Immature natural killer cell (primary cell): Measurements from ENCODE around the gene UGDH. TPM values are rescaled to one million over a fixed set of nuclear protein-coding genes. Genes with fewer than 3 reads are reported as not detected.
"Not testable (repeated sequence)": the region's sequence is repeated elsewhere in the genome, so short reads cannot be mapped to it uniquely, and the experiment has no call there.

Experiments used
- DNase-seq, 3 donors: peaks; one replicate each; pipeline ENCODE4 v3.0.0; 2022; ENCODE audit warnings: mixed read lengths in 1 of 3
- H3K27ac Mint-ChIP-seq, 6 donors: one replicate each; pipeline ENCODE4 v1.8.0; 2020; ENCODE audit warnings: mixed read lengths in 6 of 6, mild to moderate bottlenecking in 5 of 6, inconsistent platforms in 4 of 6, moderate library complexity in 3 of 6
- H3K27me3 Mint-ChIP-seq, 3 donors: one replicate each; pipeline ENCODE4 v1.8.0; 2020 to 2021; ENCODE audit warnings: low read depth in 3 of 3, mild to moderate bottlenecking in 3 of 3, mixed read lengths in 3 of 3, moderate library complexity in 3 of 3, inconsistent platforms in 1 of 3
- H3K36me3 Mint-ChIP-seq, 3 donors: one replicate each; pipeline ENCODE4 v1.8.0; 2020; ENCODE audit warnings: mixed read lengths in 3 of 3, inconsistent platforms in 2 of 3, mild to moderate bottlenecking in 2 of 3
- H3K4me1 Mint-ChIP-seq, 2 donors: one replicate each; pipeline ENCODE4 v1.8.0; 2020; ENCODE audit warnings: inconsistent platforms in 2 of 2, mild to moderate bottlenecking in 2 of 2, mixed read lengths in 2 of 2, moderate library complexity in 1 of 2
- H3K4me3 Mint-ChIP-seq, 5 donors: one replicate each; pipeline ENCODE4 v1.8.0; 2020; ENCODE audit warnings: mild to moderate bottlenecking in 5 of 5, mixed read lengths in 5 of 5, inconsistent platforms in 3 of 5, moderate library complexity in 3 of 5
- H3K9me3 Mint-ChIP-seq, 6 donors: one replicate each; pipeline ENCODE4 v1.8.0; 2020; ENCODE audit warnings: mild to moderate bottlenecking in 6 of 6, mixed read lengths in 6 of 6, inconsistent platforms in 4 of 6, moderate library complexity in 3 of 6
- polyA plus RNA-seq, 3 donors: library from polyadenylated mRNA; unstranded; fragments of 300-500 nt; fragmentation: Illumina TruSeq; gene quantifications; one replicate each; pipeline ENCODE4 v1.2.3, GENCODE V29; 2021

Gene UGDH
- polyA plus RNA-seq, 3 donors from 2014 or later = 29.4 to 48.0 (median 40.0) TPM

DNA sequence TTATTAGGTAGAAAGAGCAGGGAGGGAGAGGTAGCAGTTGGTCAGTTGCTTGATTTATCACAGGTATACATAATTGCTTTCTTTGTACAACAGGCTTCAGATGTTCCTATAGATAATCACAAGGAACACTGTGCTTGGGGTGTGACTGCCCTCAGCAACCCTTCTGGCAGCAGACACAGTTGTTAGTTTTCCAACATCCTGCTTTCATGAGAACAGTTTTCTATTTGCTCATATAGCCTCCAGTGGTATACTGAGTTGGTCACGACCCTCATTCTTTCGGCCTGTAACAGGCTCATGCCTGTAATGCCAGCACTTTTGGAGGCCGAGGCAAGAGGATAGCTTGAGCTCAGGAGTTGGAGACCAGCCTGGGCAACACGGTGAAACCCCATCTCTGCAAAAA is 16.8 kb upstream of the UGDH start:
- not testable (repeated sequence) for H3K36me3 Mint-ChIP-seq, H3K27ac Mint-ChIP-seq, DNase-seq, H3K4me1 Mint-ChIP-seq, H3K9me3 Mint-ChIP-seq, H3K27me3 Mint-ChIP-seq, H3K4me3 Mint-ChIP-seq

DNA sequence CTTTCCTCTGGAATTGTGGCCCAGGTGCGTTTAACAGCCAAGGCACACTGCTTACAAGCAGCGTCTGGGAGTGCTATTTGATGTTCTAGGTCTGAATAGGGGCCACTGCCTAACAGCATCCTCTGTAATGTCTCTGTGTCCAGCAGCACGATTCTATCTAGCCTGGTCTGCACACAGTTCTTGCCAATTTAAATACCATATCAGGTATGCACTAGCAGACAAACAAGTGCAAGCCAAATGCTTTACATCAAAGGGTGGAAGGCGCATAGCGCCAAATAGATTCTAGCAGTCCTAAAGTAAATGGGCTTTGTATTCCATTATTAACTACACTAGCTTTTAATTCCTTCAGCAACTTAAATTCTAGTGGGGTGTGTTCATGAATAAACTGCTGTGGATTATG is 15.8 kb upstream of the UGDH start:
- DNase-seq = no peak
- Mint-ChIP-seq H3K27me3 (peaks cover 0 to 1% (median 0%) of the 10 kb centered on the region in 3 donors), H3K4me3 (no peak overlapping the region), H3K9me3 (no peaks in the 10 kb centered on the region), H3K4me1 (no peaks in the 10 kb centered on the region), H3K36me3 (peaks cover 0 to 7% (median 3%) of the 10 kb centered on the region in 3 donors), H3K27ac (no peak overlapping the region)

DNA sequence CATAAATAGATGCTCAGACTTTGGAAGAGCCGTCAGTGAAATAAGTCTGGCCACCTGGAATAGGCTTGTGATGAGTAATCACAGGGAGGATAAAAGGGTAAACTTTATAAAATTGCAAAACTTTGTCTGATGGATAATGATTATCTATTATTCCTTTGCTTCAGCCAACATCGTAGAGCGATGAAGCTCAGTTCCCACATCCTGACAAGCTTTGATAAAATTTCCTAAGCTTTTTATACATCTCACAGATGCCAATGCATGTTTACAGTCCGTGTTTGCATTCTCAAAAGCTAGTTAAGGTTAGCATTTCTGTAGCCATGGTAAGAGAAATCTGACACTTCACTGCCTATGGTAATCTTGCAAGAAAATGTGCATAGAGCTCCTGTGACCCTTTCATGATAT is 15.4 kb upstream of the UGDH start:
- H3K36me3 Mint-ChIP-seq = peaks cover 0 to 7% (median 3%) of the 10 kb centered on the region in 3 donors
- no peak overlapping the region for H3K27ac Mint-ChIP-seq
- no peak overlapping the region for H3K4me3 Mint-ChIP-seq
- peaks cover 0 to 1% (median 0%) of the 10 kb centered on the region in 3 donors for H3K27me3 Mint-ChIP-seq
- no peak for DNase-seq
- no peaks in the 10 kb centered on the region for H3K4me1 Mint-ChIP-seq
- no peaks in the 10 kb centered on the region for H3K9me3 Mint-ChIP-seq

DNA sequence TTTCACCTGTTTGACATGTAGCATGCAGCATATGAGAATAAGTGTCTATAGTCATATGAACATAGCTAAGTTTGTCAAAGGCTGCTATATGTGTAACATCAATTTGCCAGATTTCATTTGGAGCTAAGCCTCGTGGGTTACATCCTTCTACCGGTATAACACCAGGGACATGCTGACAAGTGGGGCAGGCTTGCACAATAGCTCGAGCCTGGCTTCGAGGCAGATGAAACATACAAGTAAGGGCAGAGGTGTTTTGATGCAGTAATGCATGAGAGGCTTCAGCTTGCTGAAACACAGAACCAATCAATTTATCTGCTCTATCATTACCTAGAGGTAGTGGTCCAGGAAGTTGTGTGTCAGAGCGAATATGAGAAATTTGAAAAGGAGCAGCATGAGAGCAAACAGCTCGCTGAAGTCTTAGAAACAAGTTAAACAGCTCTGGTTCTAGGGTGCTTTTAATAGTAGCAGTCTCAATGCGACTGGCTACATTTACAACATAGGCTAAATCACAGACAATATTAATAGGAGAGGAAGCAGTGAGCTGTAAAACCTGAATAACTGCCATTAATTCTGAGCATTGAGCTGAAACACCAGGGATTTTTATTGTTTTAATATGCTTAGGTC is 14.9 kb upstream of the UGDH start:
- DNase-seq = no peak
- peaks cover 0 to 7% (median 3%) of the 10 kb centered on the region in 3 donors for H3K36me3 Mint-ChIP-seq
- H3K4me1 Mint-ChIP-seq = no peaks in the 10 kb centered on the region
- H3K4me3 Mint-ChIP-seq = no peak overlapping the region
- peaks cover 0 to 1% (median 0%) of the 10 kb centered on the region in 3 donors for H3K27me3 Mint-ChIP-seq
- no peak overlapping the region for H3K27ac Mint-ChIP-seq
- no peaks in the 10 kb centered on the region for H3K9me3 Mint-ChIP-seq

DNA sequence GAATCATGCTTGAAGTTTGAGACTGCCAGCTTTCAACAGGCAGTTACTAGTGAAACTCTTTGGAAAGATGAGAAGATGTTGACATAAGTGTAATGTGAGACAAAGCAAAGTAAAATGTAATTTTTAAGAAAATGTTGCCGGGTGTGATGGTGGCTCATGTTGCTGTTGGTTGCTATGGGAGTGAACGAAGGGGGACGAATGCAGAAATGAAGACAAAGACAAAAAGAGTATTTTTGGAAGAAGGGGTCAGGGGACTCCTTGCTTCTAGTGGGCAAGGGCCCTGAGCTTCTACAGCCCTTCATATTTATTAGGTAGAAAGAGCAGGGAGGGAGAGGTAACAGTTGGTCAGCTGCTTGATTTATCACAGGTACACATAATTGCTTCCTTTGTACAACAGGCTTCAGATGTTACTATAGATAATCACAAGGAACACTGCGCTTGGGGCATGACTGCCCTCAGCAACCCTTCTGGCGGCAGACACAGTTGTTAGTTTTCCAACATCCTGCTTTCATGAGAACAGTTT is 11.9 kb upstream of the UGDH start:
- no peaks in the 10 kb centered on the region for H3K27me3 Mint-ChIP-seq
- no peak for DNase-seq
- H3K36me3 Mint-ChIP-seq = peaks cover 4 to 13% (median 9%) of the 10 kb centered on the region in 3 donors
- no peaks in the 10 kb centered on the region for H3K4me1 Mint-ChIP-seq
- H3K4me3 Mint-ChIP-seq = no peak overlapping the region
- H3K27ac Mint-ChIP-seq = no peak overlapping the region
- no peaks in the 10 kb centered on the region for H3K9me3 Mint-ChIP-seq

DNA sequence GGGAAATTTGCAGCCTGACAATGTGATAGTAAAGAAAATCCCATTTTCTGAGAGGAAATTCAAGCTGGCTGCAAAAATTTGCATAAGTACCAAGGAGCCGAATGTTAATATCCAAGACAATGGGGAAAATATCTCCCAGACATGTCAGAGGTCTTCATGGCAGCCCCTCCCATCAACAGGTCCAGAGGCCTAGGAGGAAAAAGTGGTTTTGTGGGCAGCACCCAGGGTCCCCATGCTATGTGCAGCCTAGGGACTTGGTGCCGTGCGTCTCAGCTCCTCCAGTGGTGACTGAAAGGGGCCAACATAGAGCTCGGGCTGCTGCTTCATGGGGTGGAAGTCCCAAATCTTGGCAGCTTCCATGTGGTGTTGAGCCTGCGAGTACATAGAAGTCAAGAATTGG is 6.3 kb upstream of the UGDH start:
- no peak for DNase-seq
- Mint-ChIP-seq H3K36me3 (peaks cover 25 to 36% (median 32%) of the 10 kb centered on the region in 3 donors), H3K27me3 (no peaks in the 10 kb centered on the region), H3K9me3 (no peaks in the 10 kb centered on the region), H3K4me1 (peaks cover under 1 to 2% of the 10 kb centered on the region in 2 donors), H3K4me3 (no peak overlapping the region), H3K27ac (no peak overlapping the region)

DNA sequence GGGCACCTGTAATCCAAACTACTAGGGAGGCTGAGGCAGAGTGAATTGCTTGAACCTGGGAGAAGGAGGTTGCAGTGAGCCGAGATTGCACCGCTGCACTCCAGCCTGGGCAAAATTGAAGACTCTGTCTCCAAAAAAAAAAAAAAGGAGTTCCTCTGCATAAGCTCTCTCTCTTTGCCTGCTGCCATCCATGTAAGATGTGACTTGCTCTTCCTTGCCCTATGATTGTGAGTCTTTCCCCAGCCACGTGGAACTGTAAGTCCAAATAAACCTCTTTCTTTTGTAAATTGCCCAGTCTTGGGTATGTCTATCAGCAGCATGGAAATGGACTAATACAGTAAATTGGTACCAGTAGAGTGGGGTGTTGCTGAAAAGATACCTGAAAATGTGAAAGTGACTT is 5.0 kb upstream of the UGDH start:
- H3K36me3 Mint-ChIP-seq = peaks cover 25 to 36% (median 32%) of the 10 kb centered on the region in 3 donors
- not testable (repeated sequence) for H3K9me3 Mint-ChIP-seq, H3K27ac Mint-ChIP-seq, H3K4me1 Mint-ChIP-seq, H3K4me3 Mint-ChIP-seq, H3K27me3 Mint-ChIP-seq, DNase-seq

DNA sequence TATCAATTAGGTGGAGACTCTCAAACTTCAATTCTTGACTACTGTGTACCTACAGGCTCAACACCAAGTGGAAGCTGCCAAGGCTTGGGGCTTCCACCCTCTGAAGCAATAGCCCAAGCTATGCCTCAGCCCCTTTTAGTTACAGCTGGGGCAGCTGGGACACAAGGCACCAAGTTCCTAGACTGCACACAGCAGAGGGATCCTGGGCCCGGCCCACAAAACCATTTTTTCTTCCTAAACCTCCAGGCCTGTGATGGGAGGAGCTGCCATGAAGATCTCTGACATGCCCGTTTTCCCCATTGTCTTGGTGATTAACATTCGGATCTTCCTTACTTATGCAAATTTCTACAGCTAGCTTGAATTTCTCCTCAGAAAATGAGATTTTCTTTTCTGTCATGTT is 3.4 kb upstream of the UGDH start:
- Mint-ChIP-seq H3K4me1 (peaks cover 22 to 23% of the 10 kb centered on the region in 2 donors), H3K9me3 (no peaks in the 10 kb centered on the region), H3K4me3 (no peak overlapping the region), H3K36me3 (peaks cover 25 to 31% (median 28%) of the 10 kb centered on the region in 3 donors), H3K27ac (peak overlapping the region in 1 of 6 donors; percentile 57), H3K27me3 (peaks cover 2 to 5% (median 2%) of the 10 kb centered on the region in 3 donors)
- DNase-seq = no peak

DNA sequence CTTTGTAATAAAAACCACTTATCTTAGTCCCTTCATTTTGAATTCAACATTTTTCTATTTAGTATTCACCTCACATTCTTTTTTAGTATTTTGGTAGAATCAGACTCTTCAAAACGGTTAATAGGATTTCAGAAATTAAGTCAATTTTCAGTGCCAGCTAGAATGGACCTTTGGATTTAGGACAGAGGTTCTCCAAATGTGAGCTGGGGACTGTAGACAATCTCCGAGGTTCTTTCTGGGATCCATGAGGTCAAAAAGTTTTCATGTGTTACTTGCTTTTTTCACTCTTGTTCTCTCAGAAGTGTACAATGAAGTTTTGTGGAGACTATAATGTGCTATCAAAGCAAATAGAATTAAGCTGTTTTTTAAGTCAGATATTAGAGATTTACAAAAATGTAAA is 2.3 kb upstream of the UGDH start:
- peaks cover 25 to 31% (median 26%) of the 10 kb centered on the region in 3 donors for H3K36me3 Mint-ChIP-seq
- peaks cover 2 to 5% (median 2%) of the 10 kb centered on the region in 3 donors for H3K27me3 Mint-ChIP-seq
- no peaks in the 10 kb centered on the region for H3K9me3 Mint-ChIP-seq
- peak overlapping the region in 1 of 6 donors; percentile 19 for H3K27ac Mint-ChIP-seq
- H3K4me3 Mint-ChIP-seq = peak overlapping the region in 4 of 5 donors; percentile 33 to 54 (median 52)
- peaks cover 23 to 24% of the 10 kb centered on the region in 2 donors for H3K4me1 Mint-ChIP-seq
- DNase-seq = no peak

DNA sequence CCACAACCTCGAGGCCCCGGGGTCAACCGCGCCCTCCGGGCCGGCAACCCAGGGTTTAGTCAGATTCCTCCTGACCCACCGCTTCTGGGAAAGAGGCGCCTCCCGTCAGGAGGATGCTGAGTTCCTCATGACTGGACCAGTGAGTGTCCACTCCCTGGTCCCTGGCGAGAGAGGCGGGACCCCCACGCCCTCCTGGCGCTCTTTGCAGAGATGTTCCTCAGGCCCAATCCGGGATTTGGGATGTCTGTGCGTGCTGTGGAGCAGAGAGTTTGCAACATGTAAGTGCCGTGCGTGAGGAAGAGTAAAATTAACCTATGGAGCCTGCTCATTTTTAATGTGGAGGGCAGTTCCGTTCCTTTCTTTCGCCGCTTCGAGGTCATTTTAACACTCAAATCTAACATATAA is 824 bp upstream of the UGDH start:
- peak overlapping the region; percentile 99 to 100 (median 99) for H3K4me3 Mint-ChIP-seq
- peaks cover 23 to 24% of the 10 kb centered on the region in 2 donors for H3K4me1 Mint-ChIP-seq
- no peak for DNase-seq
- no peaks in the 10 kb centered on the region for H3K9me3 Mint-ChIP-seq
- peaks cover 21 to 26% (median 22%) of the 10 kb centered on the region in 3 donors for H3K36me3 Mint-ChIP-seq
- peaks cover 2 to 5% (median 2%) of the 10 kb centered on the region in 3 donors for H3K27me3 Mint-ChIP-seq
- peak overlapping the region; percentile 76 to 93 (median 86) for H3K27ac Mint-ChIP-seq

DNA sequence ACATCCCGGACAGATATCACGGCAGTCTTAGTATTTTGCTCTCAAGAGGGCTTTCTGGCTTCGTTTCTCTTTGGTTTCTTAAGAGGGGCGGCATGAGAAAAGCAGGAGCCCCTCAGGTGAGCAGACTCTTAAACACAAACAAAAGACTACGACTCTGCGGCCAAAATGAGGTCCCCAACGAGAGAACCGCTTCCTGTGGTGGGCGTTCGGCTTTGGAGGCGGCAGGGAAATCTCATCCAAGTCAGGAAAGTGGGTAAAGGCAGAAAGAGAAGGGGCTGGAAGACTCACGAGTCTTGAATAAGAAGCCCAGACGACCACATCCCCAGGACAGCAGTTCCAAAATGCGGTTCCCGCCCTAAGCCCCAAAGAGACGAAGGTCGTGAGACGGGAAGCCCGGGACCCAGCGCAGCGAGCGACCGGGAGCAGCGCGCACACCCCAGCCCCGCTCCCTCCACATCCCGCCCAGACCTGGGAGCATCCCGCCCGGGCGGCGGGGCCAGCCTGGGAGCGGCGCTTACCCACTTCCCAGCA is 409 bp downstream of the UGDH start:
- H3K36me3 Mint-ChIP-seq = peaks cover 11 to 14% (median 12%) of the 10 kb centered on the region in 3 donors
- H3K4me3 Mint-ChIP-seq = peak overlapping the region; percentile 99 to 100 (median 99)
- H3K9me3 Mint-ChIP-seq = no peaks in the 10 kb centered on the region

DNA sequence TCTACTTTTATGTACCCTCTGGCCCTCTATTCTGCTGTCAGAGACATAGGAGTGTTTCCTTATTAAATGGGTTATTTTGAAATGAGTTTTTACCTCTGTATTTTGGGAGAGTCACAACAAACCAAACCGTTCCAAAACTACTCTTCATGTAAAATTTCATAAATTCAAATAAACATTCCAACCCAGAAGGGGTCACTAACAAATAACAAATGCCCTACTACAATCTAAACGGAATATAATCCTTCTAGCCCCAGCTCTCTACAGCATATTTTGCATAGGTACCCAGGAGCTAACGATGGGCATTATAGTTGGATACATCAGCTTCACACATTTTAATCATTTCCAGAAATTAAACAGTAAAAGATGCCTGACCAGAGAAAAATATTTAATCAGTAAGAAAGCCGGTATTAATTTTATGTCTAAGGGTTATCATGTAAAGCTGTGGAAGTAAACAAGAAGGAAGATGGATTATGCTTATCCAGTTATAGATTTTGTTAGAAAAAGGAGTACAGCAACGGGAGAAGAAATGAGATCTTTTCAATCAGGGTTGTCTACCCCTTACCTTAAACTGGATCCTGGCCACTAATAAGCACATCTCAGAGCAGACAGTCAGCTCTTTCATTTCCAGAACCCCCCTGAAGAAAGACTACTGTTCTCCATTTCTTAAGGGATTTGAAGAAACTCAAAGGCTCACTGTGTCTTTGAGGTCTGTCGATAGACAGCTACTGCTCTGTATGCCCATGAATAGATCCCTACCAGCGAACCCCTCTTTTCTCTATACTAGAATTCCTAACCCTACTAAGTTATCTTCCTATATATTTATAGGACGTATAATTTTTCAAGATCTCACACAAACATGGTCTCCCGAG is 1.2 kb downstream of the UGDH start:
- Mint-ChIP-seq H3K9me3 (no peaks in the 10 kb centered on the region), H3K4me1 (peaks cover 23 to 24% of the 10 kb centered on the region in 2 donors), H3K36me3 (peaks cover 4 to 6% (median 6%) of the 10 kb centered on the region in 3 donors), H3K4me3 (peak overlapping the region; percentile 99 to 100 (median 99)), H3K27ac (peak overlapping the region; percentile 85 to 94 (median 91)), H3K27me3 (peaks cover 2 to 5% (median 2%) of the 10 kb centered on the region in 3 donors)
- no peak for DNase-seq

More for the DNA sequence above, 409 bp downstream of the UGDH start:
- Mint-ChIP-seq H3K4me1 (peaks cover 23 to 24% of the 10 kb centered on the region in 2 donors), H3K27me3 (peaks cover 2 to 5% (median 2%) of the 10 kb centered on the region in 3 donors), H3K27ac (peak overlapping the region; percentile 85 to 96 (median 92))
- peak in 2 of 3 donors; percentile 13 to 28 for DNase-seq

DNA sequence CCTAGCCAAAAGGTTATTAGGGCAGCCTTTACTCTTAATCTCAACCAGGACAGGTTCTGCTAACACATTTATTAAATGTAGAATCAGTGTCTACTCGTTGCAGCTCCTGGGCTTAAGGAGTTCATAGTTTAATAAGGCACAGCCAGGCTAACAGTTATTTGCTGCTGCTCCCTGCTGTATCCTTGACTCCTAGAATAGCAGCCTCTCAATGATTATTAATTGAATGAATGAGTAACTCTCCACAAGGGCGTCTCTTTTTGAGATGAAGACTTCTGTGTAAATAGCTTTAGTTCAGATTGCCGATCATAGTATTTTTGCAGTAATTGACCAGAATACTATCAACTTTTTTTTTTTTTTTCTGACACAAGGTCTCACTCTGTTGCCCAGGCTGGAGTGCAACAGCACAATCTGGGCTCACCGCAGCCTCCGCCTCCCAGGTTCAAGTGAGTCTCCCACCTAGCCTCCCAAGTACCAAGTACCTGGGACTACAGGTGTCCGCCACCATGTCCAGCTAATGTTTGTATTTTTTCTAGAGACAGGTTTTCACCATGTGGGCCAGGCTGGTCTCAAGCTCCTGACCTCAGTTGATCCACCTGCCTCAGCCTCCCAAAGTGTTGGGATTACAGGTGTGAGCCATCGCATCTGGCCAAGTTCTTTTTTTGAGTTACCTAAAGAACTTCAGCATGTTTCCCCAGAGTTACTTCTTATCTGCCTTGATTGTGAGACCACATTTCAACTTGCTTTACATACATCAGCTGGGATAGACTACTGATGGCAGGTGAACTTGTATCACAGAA is 2.9 kb downstream of the UGDH start:
- H3K27ac Mint-ChIP-seq = no peak overlapping the region

More for the DNA sequence above, 2.9 kb downstream of the UGDH start:
- Mint-ChIP-seq H3K36me3 (no peaks in the 10 kb centered on the region), H3K27me3 (peaks cover 2 to 5% (median 2%) of the 10 kb centered on the region in 3 donors), H3K4me1 (peaks cover 23 to 24% of the 10 kb centered on the region in 2 donors), H3K4me3 (no peak overlapping the region), H3K9me3 (no peaks in the 10 kb centered on the region)
- DNase-seq = no peak
